Loucy (cell line): ENCODE data around the gene MED20.

Source experiments
- CTCF ChIP-seq: fragments of 200-600 bp; sonication (generic); conservative IDR thresholded peaks from 2 replicates; pipeline ENCODE4 v1.5.1; 2014; ENCODE audit warnings: mild to moderate bottlenecking, antibody characterized with exemption, low read length
- EZH2phosphoT487 ChIP-seq: fragments of 200-600 bp; IDR thresholded peaks from 2 replicates; pipeline ENCODE4 v1.6.1; 2018; ENCODE audit warnings: antibody characterized with exemption, mild to moderate bottlenecking, moderate library complexity, borderline replicate concordance

- TF ChIP-seq CTCF: no peak
- no peak for TF ChIP-seq EZH2phosphoT487
These were observed 24.7 kb downstream of the MED20 start for GRCh38 chr6:41896281-41896680.
